Measurements from ENCODE around the gene LPXN. TPM values are rescaled to one million over a fixed set of nuclear protein-coding genes. Genes with fewer than 3 reads are reported as not detected.

The LPXN gene
- total and polyA plus RNA-seq, 3 donors from 2014 or later: 14.5 to 17.3 (median 15.8) TPM

DNA sequence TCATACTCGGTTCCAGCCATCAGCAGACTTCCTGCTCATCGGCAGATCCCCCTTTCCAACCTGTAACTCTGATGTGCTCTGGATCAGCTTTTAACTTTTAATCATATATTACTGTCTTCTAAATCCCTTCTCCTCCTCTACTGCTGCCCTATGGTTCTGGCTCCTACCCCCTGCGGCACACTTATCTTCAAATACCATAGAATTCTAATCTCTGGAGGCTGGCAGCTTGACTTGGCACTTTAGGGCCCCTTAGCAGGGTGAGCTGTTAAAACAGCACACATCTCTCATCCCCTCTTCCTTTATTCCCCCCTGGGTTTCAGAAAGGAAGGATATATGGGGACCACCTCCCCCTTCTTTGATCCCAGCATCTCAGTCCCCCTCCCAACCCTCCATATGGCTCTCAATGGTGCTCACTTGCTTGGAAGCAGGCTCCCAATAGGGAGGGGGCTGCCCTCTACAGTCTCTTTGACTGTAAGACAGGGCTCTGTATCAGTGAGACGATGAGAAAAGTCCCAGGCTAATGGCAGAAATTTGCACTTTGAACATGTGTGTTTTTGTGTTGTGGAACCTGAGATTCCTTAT lies 42.4 kb upstream of the LPXN start:
- Histone ChIP-seq H3K9me3 (no peaks in the 10 kb centered on the region), H3K27me3 (no peaks in the 10 kb centered on the region), H3K4me3 (no peak overlapping the region), H3K27ac (peak overlapping the region; percentile 66 to 71), H3K36me3 (ENCODE audit: low read depth, missing control alignments) (no peaks in the 10 kb centered on the region), H3K4me1 (peaks cover 27% of the 10 kb centered on the region)
- TF ChIP-seq POLR2A (IDR thresholded peaks at IDR 0.05): no peak
- no peak for TF ChIP-seq CTCF (IDR thresholded peaks at IDR 0.05)
- no peak for DNase-seq
- intact Hi-C loops (cut with DNase I; ENCODE audit: low total_unique reads): no loop called here
- WGBS, 2 donors: 62 to 71% methylated on average over 4 of the region's 4 CpGs

DNA sequence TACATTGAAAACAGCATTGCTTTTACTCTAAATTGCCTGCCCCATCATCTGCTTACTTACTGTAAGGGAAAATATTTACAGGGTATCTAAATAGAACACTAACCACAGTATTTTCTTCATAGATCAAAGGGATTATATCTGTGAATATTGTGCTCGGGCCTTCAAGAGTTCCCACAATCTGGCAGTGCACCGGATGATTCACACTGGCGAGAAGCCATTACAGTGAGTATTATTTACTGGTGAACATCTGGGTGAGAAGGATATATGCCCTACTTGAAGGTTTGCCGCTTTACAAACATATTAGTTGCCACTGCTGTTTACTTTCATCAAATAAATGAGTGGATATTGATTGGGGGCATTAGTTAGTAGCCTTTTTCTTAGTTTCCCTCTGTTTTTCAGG lies 40.9 kb upstream of the LPXN start:
- H3K27ac ChIP-seq: no peak overlapping the region
- WGBS, 2 donors: 58 to 64% methylated on average over 4 of the region's 4 CpGs
- H3K4me1 ChIP-seq: peaks cover 27% of the 10 kb centered on the region
- no peak overlapping the region for H3K4me3 ChIP-seq
- TF ChIP-seq CTCF (IDR thresholded peaks at IDR 0.05): no peak
- no peak for TF ChIP-seq POLR2A (IDR thresholded peaks at IDR 0.05)
- H3K27me3 ChIP-seq: no peaks in the 10 kb centered on the region
- H3K36me3 ChIP-seq (ENCODE audit: low read depth, missing control alignments): no peaks in the 10 kb centered on the region
- DNase-seq: no peak
- H3K9me3 ChIP-seq: no peaks in the 10 kb centered on the region
- intact Hi-C loops (cut with DNase I; ENCODE audit: low total_unique reads): no loop called here

- H3K9me3 ChIP-seq: no peaks in the 10 kb centered on the region
- intact Hi-C loops (cut with DNase I; ENCODE audit: low total_unique reads): no loop called here
- no peaks in the 10 kb centered on the region for H3K27me3 ChIP-seq
- H3K4me3 ChIP-seq: no peak overlapping the region
- no peaks in the 10 kb centered on the region for H3K36me3 ChIP-seq (ENCODE audit: low read depth, missing control alignments)
- H3K27ac ChIP-seq: no peak overlapping the region
- TF ChIP-seq POLR2A (IDR thresholded peaks at IDR 0.05) (no peak), CTCF (IDR thresholded peaks at IDR 0.05) (no peak)
- no peak for DNase-seq
- H3K4me1 ChIP-seq: peaks cover 27% of the 10 kb centered on the region
- 89 to 91% methylated on average over 1 of the region's 1 CpG for WGBS, 2 donors
Measured at GRCh38 chr11:58615559-58615958, 39.9 kb upstream of the LPXN start.

DNA sequence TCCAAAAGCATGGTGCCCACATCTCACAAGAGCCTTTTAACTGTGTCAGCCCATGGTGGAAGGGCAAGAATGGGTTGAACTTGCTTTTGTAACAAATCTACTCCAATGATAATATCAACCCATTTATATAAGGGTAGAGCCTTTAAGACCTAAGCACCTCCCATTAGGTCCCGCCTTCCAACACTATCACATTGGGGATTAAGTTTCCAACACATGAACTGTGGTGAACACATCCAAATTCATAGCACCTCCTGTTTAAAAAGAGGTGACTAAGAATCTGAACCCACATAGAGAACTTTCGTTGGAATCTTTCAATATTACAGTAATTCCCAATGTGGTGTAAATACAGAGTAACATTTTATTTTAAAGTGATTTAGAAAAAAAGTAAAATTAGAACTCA lies 37.6 kb upstream of the LPXN start:
- DNase-seq: no peak
- Histone ChIP-seq H3K9me3 (no peaks in the 10 kb centered on the region), H3K27me3 (no peaks in the 10 kb centered on the region), H3K4me3 (no peak overlapping the region), H3K4me1 (peaks cover 6% of the 10 kb centered on the region), H3K27ac (no peak overlapping the region), H3K36me3 (ENCODE audit: low read depth, missing control alignments) (no peaks in the 10 kb centered on the region)
- intact Hi-C loops (cut with DNase I; ENCODE audit: low total_unique reads): no loop called here
- TF ChIP-seq CTCF (IDR thresholded peaks at IDR 0.05) (no peak), POLR2A (IDR thresholded peaks at IDR 0.05) (no peak)
- 94 to 95% methylated on average over 2 of the region's 2 CpGs for WGBS, 2 donors

GRCh38 chr11:58609723-58610122 lies 34.1 kb upstream of the LPXN start:
- Histone ChIP-seq H3K36me3 (ENCODE audit: low read depth, missing control alignments) (no peaks in the 10 kb centered on the region), H3K9me3 (no peaks in the 10 kb centered on the region), H3K27ac (no peak overlapping the region), H3K4me3 (no peak overlapping the region), H3K4me1 (no peaks in the 10 kb centered on the region), H3K27me3 (no peaks in the 10 kb centered on the region)
- TF ChIP-seq CTCF (IDR thresholded peaks at IDR 0.05) (no peak), POLR2A (IDR thresholded peaks at IDR 0.05) (no peak)
- WGBS, 2 donors: 83 to 93% methylated on average over 8 of the region's 8 CpGs
- DNase-seq: no peak
- intact Hi-C loops (cut with DNase I; ENCODE audit: low total_unique reads): no loop called here
